Amniotic epithelial cell (primary cell): ENCODE measurements around the gene METTL24.
A peak's percentile ranks its signal among the peaks of the same experiment; 100 is the strongest.
"Not testable (repeated sequence)": the region's sequence is repeated elsewhere in the genome, so short reads cannot be mapped to it uniquely, and the experiment has no call there.

Experiments used
- DNase-seq: peaks from one replicate; pipeline ENCODE4 v3.0.0-alpha.2; 2010; ENCODE audit warnings: low read depth

Gene METTL24

DNA sequence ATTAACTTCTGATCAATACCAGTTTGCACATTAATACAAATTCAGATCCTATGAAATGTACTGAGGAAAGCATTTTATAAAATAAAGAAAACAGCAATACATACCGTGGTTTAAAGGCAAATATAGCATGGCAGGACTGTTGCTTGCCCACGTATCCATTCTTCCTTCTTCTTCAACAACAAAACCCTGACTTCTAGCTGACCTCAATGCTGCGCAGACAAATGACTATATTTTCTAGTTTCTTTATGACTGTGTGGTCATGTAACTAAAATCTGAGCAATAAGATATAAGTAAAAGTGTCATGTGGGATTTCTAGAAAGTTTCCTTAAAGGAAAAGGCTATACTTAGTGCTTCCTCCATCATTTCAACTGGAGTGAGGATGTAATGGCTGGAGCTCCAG lies 92.9 kb downstream of the METTL24 start:
- no peak for DNase-seq

GRCh38 chr6:110256366-110256765 lies 101.8 kb downstream of the METTL24 start:
- no peak for DNase-seq

DNA sequence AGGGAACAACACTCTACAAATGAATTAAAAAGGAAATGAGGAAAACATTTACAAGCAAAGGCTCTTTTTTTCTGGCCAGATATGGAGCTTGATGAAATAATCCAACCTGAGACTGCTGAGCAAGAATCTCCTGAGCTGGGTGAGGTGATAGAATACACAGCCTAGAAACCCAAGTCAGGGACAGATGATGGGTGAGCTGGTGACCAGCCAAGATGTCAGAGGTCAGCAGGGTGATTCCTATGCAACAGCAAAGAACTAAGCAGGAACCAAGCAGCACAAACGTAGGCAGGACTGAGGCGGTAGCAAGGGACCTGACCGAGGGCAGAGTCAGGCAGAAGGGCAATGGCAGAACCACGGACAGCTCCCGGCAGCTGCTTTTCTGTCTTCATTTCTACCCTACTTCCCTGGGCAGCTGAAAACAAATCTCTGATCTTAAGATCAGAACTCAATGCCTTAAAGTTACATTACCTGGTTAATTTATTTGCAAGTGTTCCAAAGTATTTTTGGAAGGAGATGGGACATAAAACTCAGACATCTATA lies 102.9 kb downstream of the METTL24 start:
- peak; percentile 41 for DNase-seq

GRCh38 chr6:110250838-110251237 lies 107.3 kb downstream of the METTL24 start:
- no peak for DNase-seq

- DNase-seq, result no peak
Observed at GRCh38 chr6:110250058-110250457, 108.1 kb downstream of the METTL24 start.

DNA sequence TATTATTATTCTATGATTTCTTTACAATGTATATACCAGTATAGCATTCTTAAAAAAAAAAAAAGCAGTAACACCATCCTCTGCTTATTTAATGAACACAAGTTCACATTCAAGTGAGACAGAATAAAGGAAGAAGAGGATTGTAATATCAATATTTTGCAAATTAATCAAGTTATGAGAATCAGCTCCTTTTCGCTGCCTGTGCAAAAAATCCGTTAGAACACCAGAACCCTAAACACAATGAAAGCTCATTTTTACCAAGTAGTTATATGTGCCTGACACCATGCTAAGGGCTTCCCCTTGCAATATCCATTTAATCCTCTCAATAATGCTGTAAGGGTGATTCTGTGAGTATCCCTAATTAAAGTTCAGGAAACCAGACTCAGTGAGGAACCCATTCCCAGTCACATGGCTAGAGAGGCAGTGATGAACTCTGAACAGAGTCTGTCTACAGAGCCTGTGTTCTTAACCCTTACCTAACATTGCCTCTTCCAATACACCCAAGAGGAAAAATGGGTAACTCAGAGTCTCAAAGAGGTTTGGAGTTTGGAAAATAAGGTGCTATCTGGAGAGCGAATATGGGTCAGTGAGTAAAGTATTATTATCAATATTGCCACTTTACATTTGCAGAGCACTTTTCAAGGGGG lies 111.1 kb downstream of the METTL24 start:
- DNase-seq, result no peak

GRCh38 chr6:110246378-110246777 lies 111.8 kb downstream of the METTL24 start:
- DNase-seq, result no peak

DNA sequence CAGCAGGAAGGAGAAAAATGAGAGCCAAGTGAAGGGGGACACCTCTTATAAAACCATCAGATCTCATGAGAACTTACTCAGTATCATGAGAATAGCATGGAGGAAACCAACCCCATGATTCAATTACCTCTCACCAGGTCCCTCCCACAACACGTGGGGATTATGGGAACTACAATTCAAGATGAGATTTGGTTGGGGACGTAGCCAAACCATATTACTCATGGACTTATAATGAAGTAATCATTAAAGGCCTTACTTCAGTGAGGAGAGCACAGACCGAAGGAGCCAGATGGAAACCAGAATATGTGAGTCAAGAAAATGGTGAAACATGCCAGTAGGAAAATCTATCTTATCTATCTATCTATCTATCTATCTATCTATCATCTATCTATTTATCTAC lies 113.5 kb downstream of the METTL24 start:
- DNase-seq, result peak; percentile 10

- no peak for DNase-seq
Observed at GRCh38 chr6:110239526-110240274, 118.4 kb downstream of the METTL24 start.

DNA sequence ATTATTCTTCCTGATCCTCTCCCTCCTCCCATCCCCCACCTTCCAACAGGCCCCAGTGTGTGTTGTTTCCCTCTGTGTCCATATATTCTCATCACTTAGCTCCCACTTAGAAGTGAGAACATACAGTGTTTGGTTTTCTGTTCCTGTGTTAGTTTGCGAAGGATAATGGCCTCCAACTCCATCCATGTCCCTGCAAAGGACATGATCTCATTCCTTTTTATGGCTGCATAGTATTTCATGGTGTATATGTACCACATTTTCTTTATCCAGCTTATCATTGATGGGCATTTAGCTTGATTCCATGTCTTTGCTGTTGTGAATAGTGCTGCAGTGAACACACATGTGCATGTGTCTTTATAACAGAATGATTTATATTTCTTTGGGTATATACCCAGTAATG lies 122.1 kb downstream of the METTL24 start:
- DNase-seq, result not testable (repeated sequence)

- DNase-seq, result peak; percentile 6
Observed at GRCh38 chr6:110233770-110234374, 124.3 kb downstream of the METTL24 start.

DNA sequence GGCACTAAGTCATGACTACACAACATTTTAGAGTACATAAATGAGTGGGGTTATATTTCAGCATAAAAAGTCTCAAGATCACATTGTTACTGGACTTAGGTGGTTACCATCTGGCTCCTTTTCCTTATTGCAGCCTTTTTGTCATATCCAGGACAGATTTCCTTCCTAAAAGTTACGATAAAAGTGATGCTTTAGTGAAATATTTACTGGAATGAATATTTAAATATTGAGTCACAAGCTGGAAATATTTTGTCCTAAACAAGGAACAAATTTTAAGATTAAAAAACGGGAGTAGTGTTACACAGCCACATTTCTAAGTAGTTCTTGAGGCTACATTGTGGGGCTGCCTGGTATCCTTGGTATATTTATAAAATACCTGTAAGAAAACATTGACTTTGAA lies 125.7 kb downstream of the METTL24 start:
- peak; percentile 15 for DNase-seq

DNA sequence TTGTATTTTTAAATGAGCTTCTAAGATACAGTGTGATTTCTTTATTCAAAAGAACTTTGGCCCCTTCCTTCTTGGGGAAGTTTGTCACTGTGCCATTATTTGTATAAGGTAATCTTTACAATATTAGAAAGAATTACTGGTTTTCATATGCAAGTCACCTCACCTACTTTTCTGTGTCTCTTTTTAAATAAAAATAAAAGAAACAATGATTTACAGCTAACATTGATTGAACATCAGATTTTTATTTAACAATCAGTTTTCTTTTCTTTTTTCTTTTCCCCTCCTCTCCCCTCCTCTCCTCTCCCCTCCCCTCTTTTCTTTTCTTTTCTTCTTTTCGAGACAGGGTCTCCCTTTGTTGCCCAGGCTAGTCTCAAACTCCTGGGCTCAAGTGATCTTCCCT lies 131.9 kb downstream of the METTL24 start:
- DNase-seq, result no peak

GRCh38 chr6:110221738-110222137 lies 136.4 kb downstream of the METTL24 start:
- DNase-seq, result peak; percentile 2

- DNase-seq, result peak; percentile 36
Observed at GRCh38 chr6:110217266-110217665, 140.9 kb downstream of the METTL24 start.

DNA sequence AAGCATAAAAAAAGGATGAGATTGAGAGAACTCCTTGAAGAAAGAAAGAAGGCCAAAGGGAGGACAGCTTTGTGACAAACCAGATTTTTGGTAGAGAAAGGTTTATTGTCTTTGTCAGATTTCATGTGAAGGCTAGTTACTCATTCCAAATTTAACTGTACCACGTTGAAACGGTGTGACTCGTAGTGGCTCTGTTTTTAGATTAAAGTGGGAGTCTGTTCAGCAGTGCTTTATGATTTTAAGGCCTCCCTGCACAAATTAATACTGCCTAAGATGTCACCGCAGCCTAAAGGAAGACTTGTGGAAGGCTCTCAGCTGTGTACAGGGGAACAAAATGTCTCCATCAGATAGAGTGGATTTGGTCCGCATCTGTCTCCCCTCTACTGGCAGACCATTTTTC lies 142.0 kb downstream of the METTL24 start:
- no peak for DNase-seq

DNA sequence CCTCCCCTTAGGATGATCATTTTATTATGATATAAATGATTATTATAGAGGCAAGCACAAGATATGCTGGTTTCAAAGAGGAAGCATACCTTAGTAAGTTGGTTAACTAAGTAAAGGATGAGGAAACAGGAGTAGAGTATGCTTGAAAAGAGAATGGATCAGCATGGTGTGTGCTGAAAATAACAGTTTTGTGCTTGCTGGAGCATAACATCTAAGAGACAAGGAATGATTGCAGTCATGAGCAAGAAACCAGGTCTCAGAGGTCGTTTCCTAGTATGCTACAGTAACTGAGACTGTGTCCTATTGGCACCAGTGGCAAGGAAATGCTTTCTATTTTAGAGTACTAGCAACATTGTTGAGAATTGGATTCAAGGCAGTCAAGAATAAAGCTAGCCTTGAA lies 143.8 kb downstream of the METTL24 start:
- DNase-seq, result no peak

DNA sequence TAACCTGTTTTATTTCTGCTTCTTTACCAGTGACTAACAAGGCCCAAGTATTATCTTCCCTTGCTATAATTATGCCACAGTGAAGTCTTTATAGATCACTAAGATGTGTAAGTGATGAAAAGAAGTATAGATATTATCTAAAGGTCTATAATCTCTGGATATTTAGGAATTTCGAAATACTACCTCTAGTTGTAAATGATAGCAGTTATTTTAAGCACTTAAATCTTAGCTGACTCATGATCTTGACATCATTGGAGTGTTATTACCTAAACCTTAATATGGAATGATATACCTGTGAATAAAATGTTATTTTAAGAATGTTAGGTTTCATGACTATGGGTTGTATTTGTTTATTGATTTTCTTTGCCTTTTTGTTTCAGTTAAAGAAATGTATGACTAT lies 146.4 kb downstream of the METTL24 start:
- peak; percentile 2 for DNase-seq

GRCh38 chr6:110207652-110208051 lies 150.5 kb downstream of the METTL24 start:
- DNase-seq, result no peak

DNA sequence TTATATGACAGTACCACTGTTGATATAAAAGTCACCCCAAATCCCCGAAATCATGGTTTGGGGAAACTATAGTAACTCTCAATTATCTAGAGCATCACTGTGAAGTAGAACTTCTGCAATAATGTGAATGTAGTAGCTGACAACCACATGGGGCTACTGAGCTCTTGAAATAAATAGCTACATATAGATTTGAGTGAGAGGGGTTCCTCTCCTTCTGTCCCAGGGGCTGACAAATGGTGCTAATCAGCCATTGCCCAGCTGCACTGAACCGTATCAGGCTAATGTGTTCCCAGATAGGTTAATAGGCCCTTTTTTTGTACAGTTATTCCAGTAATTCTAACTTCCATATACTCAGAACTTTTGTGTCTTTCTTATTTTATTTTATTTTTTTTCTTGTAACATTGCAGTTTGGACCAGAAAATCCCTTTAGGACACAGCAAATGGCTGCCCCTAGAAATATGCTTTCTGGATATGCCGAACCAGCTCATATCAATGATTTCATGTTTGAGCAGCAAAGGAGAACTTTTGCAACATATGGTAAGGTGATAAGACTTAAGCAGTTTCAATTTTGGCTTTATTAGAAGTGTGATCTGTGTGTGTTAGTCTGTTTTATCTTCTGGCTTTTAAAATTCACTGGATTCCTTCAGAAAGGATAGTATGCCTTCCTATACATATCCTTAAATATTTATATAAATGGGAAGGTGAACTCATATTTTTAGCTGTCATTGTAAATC lies 156.8 kb downstream of the METTL24 start:
- no peak for DNase-seq

DNA sequence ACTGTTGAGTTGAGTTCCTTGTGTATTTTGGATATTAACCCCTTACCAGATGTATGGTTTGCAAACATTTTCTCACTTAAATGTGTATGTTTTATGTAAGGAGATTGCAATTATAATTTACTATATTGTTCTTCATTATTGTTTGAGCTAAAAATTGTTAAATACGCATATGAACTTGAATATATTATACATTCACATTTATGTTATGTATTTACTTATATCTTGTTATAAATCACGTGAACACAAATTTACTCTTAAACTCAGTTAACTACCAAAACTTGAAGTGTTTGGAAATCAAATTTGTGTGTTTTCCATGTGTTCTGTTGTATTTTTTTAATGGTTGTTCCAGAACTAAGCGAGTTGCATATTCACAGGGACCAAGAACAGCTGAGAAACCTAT lies 159.6 kb downstream of the METTL24 start:
- no peak for DNase-seq

GRCh38 chr6:110196874-110197273 lies 161.3 kb downstream of the METTL24 start:
- DNase-seq, result no peak
